H1 (cell line): ENCODE results near the gene FOXL2. TPM values are rescaled to one million over a fixed set of nuclear protein-coding genes. Genes with fewer than 3 reads are reported as not detected.

Experiments used
- ASH2L ChIP-seq: fragments of 200-600, 300-600 bp; sonication (generic); IDR thresholded peaks from one replicate; pipeline ENCODE4 v1.7.1; 2017; ENCODE audit warnings: low read length
- BACH1 ChIP-seq: IDR thresholded peaks from 2 replicates; pipeline ENCODE4 v1.6.1; 2012; ENCODE audit warnings: low read length, improper control_type of control experiment
- CEBPB ChIP-seq: IDR thresholded peaks from 2 replicates; pipeline ENCODE4 v1.6.1; 2012; ENCODE audit warnings: low read depth, low read length
- CREB1 ChIP-seq: IDR thresholded peaks from 2 replicates; pipeline ENCODE4 v1.6.1; 2012; ENCODE audit warnings: inconsistent platforms
- CTBP2 ChIP-seq: IDR thresholded peaks from 2 replicates; pipeline ENCODE4 v1.7.0; 2011; ENCODE audit warnings: borderline replicate concordance, mild to moderate bottlenecking, moderate library complexity, mixed read lengths, low read length; ENCODE audit not compliant: insufficient read depth, insufficient read length
- CTCF ChIP-seq, 3 experiments: IDR thresholded peaks; 1 replicate in 2 of 3; 2 replicates in 1 of 3; pipeline versions ENCODE4 v1.5.1 to v1.6.1; 2011; ENCODE audit warnings: low read length in 3 of 3, mild to moderate bottlenecking in 3 of 3, inconsistent platforms in 2 of 3, low read depth in 1 of 3, moderate library complexity in 1 of 3; ENCODE audit not compliant: insufficient read depth in 1 of 3; ENCODE audit errors: control extremely low read depth in 1 of 3
- EP300 ChIP-seq, 2 experiments: IDR thresholded peaks; 1 replicate in 1 of 2; 2 replicates in 1 of 2; pipeline ENCODE4 v1.6.1; 2011 to 2012; ENCODE audit warnings: low read depth in 2 of 2, low read length in 2 of 2, mild to moderate bottlenecking in 2 of 2, borderline replicate concordance in 1 of 2, inconsistent platforms in 1 of 2, moderate library complexity in 1 of 2
- EZH2 ChIP-seq: fragments of 200-600 bp; sonication (generic); IDR thresholded peaks from 2 replicates; pipeline ENCODE4 v1.7.1; 2012; ENCODE audit warnings: low read depth, mild to moderate bottlenecking, moderate library complexity, low read length, inconsistent platforms; ENCODE audit not compliant: severe bottlenecking
- FOSL1 ChIP-seq: IDR thresholded peaks from 2 replicates; pipeline ENCODE4 v1.6.1; 2011; ENCODE audit warnings: mild to moderate bottlenecking, low read depth, low read length, moderate library complexity; ENCODE audit not compliant: insufficient read depth
- JUN ChIP-seq: IDR thresholded peaks from 2 replicates; pipeline ENCODE4 v1.6.1; 2011; ENCODE audit warnings: low read depth, mild to moderate bottlenecking, improper control_type of control experiment, low read length
- KDM1A ChIP-seq: fragments of 200-600, 300-600 bp; sonication (generic); IDR thresholded peaks from 2 replicates; pipeline ENCODE4 v1.7.1; 2016; ENCODE audit warnings: mild to moderate bottlenecking, low read length, borderline replicate concordance
- KDM5A ChIP-seq: fragments of 200-600 bp; IDR thresholded peaks from 2 replicates; pipeline ENCODE4 v1.7.1; 2012; ENCODE audit warnings: mild to moderate bottlenecking, low read length, inconsistent platforms, mixed read lengths
- MAFK ChIP-seq: IDR thresholded peaks from 2 replicates; pipeline ENCODE4 v1.6.1; 2012; ENCODE audit warnings: low read depth, mild to moderate bottlenecking, improper control_type of control experiment, low read length
- NRF1 ChIP-seq: IDR thresholded peaks from 2 replicates; pipeline ENCODE4 v1.6.1; 2011; ENCODE audit warnings: mild to moderate bottlenecking, low read depth, low read length, improper control_type of control experiment
- POLR2AphosphoS5 ChIP-seq: IDR thresholded peaks from 2 replicates; pipeline ENCODE4 v1.6.1; 2011; ENCODE audit warnings: low read depth, low read length
- SAP30 ChIP-seq: fragments of 300-600 bp; sonication (generic); IDR thresholded peaks from 2 replicates; pipeline ENCODE4 v1.7.1; 2012; ENCODE audit warnings: low read length, moderate library complexity, mild to moderate bottlenecking, inconsistent platforms; ENCODE audit not compliant: insufficient read depth, insufficient replicate concordance
- TAF1 ChIP-seq: IDR thresholded peaks from 2 replicates; pipeline ENCODE4 v1.6.1; 2011; ENCODE audit warnings: mild to moderate bottlenecking, low read depth, low read length
- TEAD4 ChIP-seq: IDR thresholded peaks from 2 replicates; pipeline ENCODE4 v1.6.1; 2012; ENCODE audit warnings: low read depth, low read length, inconsistent platforms, mixed read lengths
- YY1 ChIP-seq: IDR thresholded peaks from 2 replicates; pipeline ENCODE4 v1.6.1; 2011; ENCODE audit warnings: low read depth, mild to moderate bottlenecking, low read length
- polyA plus RNA-seq, 7 experiments: library from polyadenylated mRNA; depleted of rRNA in 3 of 7; stranded (reverse) in 5 of 7; unstranded in 2 of 7; fragments of >200 nt in 5 of 7; fragments of 200-250 nt in 2 of 7; gene quantifications; 1 replicate in 5 of 7; 2 replicates in 1 of 7; 4 replicates in 1 of 7; pipeline versions ENCODE4 v1.2.1 to v1.2.3, GENCODE V29; 2011 to 2013; ENCODE audit warnings: missing spikeins in 2 of 7, mixed read lengths in 2 of 7
- total RNA-seq: library from RNA; stranded (reverse); fragmentation: NEBNext Ultra II Directional; extraction: Animal tissue kit (Norgen Biotek cat#: 25700); gene quantifications from 2 replicates; pipeline ENCODE4 v1.2.1, GENCODE V29; 2021

Gene FOXL2
- total and polyA plus RNA-seq, 2 of the 8 experiments (the other 6 are each of a cell fraction or from before 2014, with no cell fraction given), result 0.59 to 2.4 TPM

- TF ChIP-seq CREB1 (no peak), BACH1 (no peak), NRF1 (no peak), ASH2L (no peak), YY1 (no peak), KDM1A (no peak), CTBP2 (no peak), TAF1 (no peak), CTCF (IDR thresholded peaks at IDR 0.05; ENCODE audit: control extremely low read depth in 1 of 3, insufficient read depth in 1 of 3, low read depth in 1 of 3, low read length in 3 of 3) (no peak), POLR2AphosphoS5 (no peak), CEBPB (no peak), MAFK (no peak), EZH2 (peak; percentile 39), TEAD4 (no peak), FOSL1 (no peak), KDM5A (no peak), EP300 (IDR thresholded peaks at IDR 0.05; ENCODE audit: borderline replicate concordance in 1 of 2, low read depth in 2 of 2, low read length in 2 of 2) (no peak), SAP30 (no peak), JUN (no peak)
Observed at GRCh38 chr3:138943724-138944653, 2.9 kb downstream of the FOXL2 start (continued).
